ENCODE measurements around the gene SP8.

The SP8 gene

GRCh38 chr7:20741801-20742200 is 44.9 kb downstream of the SP8 start:
- H3K4me3 ChIP-seq = no peak overlapping the region
- no peak for DNase-seq (ENCODE audit: low spot score)
- TF ChIP-seq CTCF (IDR thresholded peaks at IDR 0.05) = no peak
- H3K27ac ChIP-seq = no peak overlapping the region

- Histone ChIP-seq H3K27ac (no peak overlapping the region), H3K4me3 (no peak overlapping the region)
- no peak for DNase-seq (ENCODE audit: low spot score)
- TF ChIP-seq CTCF (IDR thresholded peaks at IDR 0.05) = no peak
Observed at GRCh38 chr7:20738518-20739481, 47.9 kb downstream of the SP8 start.

- no peak for DNase-seq (ENCODE audit: low spot score)
- Histone ChIP-seq H3K4me3 (no peak overlapping the region), H3K27ac (no peak overlapping the region)
- no peak for TF ChIP-seq CTCF (IDR thresholded peaks at IDR 0.05)
Observed at GRCh38 chr7:20737840-20738448, 48.7 kb downstream of the SP8 start.

GRCh38 chr7:20735346-20736065 is 51.2 kb downstream of the SP8 start:
- Histone ChIP-seq H3K4me3 (no peak overlapping the region), H3K27ac (no peak overlapping the region)
- no peak for TF ChIP-seq CTCF (IDR thresholded peaks at IDR 0.05)
- DNase-seq (ENCODE audit: low spot score) = no peak

Data from coronary artery (tissue), 2 donors.